ENCODE measurements around the gene TMEM213.

- TF ChIP-seq POLR2A (IDR thresholded peaks at IDR 0.05; ENCODE audit: low read depth) (no peak), CTCF (IDR thresholded peaks at IDR 0.05) (no peak), POLR2AphosphoS5 (IDR thresholded peaks at IDR 0.05) (no peak), EP300 (IDR thresholded peaks at IDR 0.05) (no peak)
These were observed 63.3 kb downstream of the TMEM213 start for GRCh38 chr7:138861051-138861450.

Measured in esophagus muscularis mucosa (tissue), 4 donors.